ENCODE measurements around the gene CNOT2.
"Not testable (repeated sequence)": the region's sequence is repeated elsewhere in the genome, so short reads cannot be mapped to it uniquely, and the experiment has no call there.

Gene CNOT2

DNA sequence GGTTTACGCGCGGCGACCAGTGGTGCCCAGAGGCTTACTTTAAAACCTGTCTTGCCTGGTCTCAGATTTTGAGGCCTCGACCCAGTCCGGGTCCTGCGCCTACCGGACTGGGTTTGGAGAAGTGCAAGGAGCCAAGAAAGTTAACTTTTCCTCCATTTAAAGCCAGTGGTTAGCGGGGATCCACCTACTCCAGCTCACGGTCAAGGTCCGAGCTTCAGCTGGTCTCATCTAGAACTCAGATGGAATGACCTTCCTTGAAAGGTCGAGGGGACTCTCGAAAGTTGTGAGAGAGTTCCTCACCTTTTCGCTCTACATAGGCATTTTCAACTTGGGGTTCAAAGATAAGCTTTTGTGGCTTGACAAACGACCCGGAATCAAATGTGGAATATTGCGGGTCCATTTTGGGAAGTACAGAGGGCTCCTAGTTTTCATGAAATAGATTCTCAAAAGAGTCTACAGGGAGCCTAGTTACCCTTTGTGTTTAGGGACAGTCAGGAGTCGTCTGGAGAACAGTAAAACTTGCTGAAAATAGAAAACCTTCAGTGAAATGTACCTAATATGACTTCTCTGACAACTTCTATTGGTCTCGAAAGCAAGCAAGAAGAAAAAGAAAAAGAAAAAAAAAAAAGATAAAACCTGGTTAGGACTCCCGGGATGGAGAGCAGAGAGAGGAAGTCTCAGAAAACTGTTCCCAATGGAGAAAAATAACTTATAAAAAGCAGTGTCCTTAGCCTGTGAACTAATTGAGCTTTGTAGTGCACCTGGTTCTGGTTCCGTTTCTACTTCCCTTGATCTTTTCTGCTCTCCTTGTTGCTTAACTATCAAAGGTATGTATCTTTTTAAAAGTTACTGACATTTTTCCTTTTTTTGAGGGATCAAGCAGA, 124.3 kb downstream of the CNOT2 start:
- DNase-seq = no peak

DNA sequence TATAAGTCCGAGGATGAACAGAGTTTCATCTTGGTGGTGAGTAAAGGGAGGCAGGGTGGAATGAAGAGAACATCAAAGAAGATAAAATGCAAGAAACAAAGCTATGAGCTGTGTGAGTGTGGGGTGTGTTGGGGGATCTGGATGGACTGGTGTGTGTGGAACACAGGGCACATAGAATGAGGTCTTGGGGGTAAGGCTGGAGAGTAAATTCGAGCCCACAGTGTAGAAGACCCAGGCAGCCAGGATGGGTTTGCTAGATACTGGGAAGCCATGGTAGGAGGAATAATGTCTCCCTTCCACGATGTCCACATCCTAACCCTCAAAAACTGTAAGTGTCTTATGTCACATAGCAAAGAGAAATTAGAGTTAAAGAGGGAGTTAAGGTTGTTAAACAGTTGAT, 129.6 kb downstream of the CNOT2 start:
- DNase-seq = no peak

DNA sequence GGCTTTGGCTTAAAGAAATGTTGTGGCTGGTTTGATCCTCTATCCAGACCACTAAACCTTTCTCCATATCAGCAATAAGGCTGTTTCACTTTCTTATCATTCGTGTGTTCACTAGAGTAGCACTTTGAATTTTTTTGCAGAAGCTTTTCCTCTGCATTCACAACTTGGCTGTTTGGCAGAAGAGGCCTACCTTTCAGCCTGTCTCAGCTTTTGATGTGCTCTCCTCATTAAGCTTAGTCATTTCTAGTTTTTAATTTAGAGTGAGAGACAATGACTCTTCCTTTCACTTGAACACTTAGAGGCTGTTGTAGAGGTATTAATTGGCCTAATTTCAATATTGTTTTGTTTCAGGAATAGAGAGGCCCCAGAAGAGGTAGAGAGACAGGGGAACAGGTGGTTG, 136.6 kb downstream of the CNOT2 start:
- DNase-seq = no peak

DNA sequence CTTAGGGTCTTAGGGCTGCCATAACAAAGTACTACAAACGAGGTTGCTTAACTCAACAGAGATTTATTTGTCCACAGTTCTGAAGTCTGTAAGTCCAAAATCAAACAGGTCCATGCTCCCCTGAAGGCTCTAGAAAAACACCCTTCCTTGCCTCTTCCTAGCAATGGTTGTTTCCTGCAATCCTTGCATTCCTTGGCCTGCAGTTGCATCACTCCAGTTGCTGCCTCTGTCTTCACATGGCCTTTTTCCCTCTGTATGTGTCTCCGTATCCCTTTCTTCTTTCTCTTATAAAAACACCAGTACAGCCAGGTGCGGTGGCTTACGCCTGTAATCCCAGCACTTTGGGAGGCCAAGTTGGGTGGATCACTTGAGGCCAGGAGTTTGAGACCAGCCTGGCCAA, 140.3 kb downstream of the CNOT2 start:
- DNase-seq = no peak

- no peak for DNase-seq
Observed at GRCh38 chr12:70383886-70384285, 140.7 kb downstream of the CNOT2 start.

DNA sequence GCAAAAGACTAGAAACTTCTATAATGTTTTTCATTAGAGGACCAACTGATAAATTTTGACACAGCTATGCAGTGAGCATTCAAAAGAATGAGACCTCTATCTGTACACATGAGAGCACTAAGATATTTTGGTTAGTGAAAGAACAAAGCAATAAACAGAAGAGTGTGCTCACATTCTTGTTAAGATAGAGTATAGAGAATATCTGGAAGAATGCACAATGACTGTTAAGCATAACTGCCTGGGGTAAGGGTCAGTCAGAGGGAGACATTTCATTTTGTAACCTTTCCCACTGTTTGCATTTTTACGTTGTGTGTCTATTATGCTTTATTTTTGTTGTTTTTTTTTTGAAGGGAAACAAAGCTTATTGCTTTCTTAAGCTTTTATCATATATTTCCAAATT, 143.5 kb downstream of the CNOT2 start:
- DNase-seq = no peak

GRCh38 chr12:70389678-70390077, 146.4 kb downstream of the CNOT2 start:
- no peak for DNase-seq

DNA sequence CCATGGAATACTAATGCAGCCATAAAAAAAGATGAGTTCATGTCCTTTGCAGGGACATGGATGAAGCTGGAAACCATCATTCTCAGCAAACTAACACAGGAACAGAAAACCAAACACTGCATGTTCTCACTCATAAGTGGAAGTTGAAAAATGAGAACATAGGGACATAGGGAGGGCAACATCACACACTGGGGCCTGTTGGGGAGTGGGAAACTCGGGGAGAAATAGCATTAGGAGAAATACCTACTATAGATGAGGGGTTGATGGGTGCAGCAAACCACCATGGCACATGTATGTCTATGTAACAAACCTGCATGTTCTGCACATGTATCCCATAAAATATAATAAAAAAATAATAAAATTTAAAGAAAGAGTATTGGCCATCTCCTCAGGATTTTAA, 149.4 kb downstream of the CNOT2 start:
- not testable (repeated sequence) for DNase-seq

GRCh38 chr12:70393787-70394499, 150.7 kb downstream of the CNOT2 start:
- no peak for DNase-seq

DNA sequence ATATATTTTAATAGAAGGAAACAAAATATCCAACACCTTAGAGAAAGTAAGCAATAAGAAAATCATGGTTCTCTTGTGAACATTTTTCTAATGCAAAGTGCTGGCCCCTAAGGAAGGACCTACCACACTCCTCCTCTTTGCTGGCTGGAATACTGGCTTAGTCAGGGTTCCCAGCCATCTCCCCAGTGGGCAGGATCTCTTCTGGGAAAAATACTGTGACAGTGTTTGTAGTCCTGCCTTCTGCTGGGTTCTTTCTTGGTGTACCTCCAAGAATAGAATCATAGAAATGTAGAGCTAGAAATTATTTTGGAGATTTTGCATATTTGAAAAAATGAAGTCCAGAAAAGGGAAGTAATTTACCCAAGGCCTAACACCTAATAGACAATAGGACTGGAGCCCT, 154.8 kb downstream of the CNOT2 start:
- no peak for DNase-seq

GRCh38 chr12:70398862-70399261, 155.6 kb downstream of the CNOT2 start:
- no peak for DNase-seq

- no peak for DNase-seq
Observed at GRCh38 chr12:70399311-70399710, 156.1 kb downstream of the CNOT2 start.

DNA sequence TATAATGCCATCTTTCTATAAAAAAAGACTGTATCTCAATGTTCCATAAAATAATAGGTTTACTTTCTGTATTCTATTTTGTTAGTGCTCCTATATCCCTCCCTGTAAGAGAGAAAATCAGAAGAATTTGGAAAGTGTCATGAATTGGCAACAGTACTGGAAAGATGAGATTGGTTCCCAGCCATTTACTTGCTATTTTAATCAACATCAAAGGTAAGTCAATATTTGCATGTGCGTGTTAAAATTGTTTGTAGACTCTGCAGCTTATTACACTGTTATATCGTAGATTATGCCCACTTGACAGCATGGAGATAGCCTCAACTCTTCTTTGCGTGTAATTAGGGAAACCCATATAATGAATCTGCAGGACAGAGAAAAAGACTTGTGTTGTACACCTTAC, 156.9 kb downstream of the CNOT2 start:
- no peak for DNase-seq

- no peak for DNase-seq
Observed at GRCh38 chr12:70402597-70402996, 159.4 kb downstream of the CNOT2 start.

GRCh38 chr12:70403826-70404225, 160.6 kb downstream of the CNOT2 start:
- no peak for DNase-seq

Measured in stimulated activated naive CD4-positive, alpha-beta T cell treated with Interleukin-2 at 50 U/mL for 16 hours (primary cell).